HG02840 (cell line): ENCODE data around the gene FAM193B.
"Not testable (repeated sequence)": the region's sequence is repeated elsewhere in the genome, so short reads cannot be mapped to it uniquely, and the experiment has no call there.

ENCODE experiments used
- ATAC-seq: cut with Tn5 transposase; IDR thresholded peaks from one replicate; pipeline ENCODE4 v1.9.1; 2021; ENCODE audit warnings: mild to moderate bottlenecking, moderate library complexity, moderate number of reproducible peaks; ENCODE audit not compliant: unreplicated experiment, low FRiP score

Gene FAM193B

GRCh38 chr5:177539411-177539810 lies 15.0 kb downstream of the FAM193B start:
- ATAC-seq, result no peak

GRCh38 chr5:177538876-177539275 lies 15.5 kb downstream of the FAM193B start:
- ATAC-seq, result no peak

- no peak for ATAC-seq
Observed at GRCh38 chr5:177537389-177538361, 16.7 kb downstream of the FAM193B start.

- ATAC-seq, result no peak
Observed at GRCh38 chr5:177536386-177536785, 18.0 kb downstream of the FAM193B start.

GRCh38 chr5:177535125-177535524 lies 19.2 kb downstream of the FAM193B start:
- ATAC-seq, result no peak

GRCh38 chr5:177534433-177534832 lies 19.9 kb downstream of the FAM193B start:
- not testable (repeated sequence) for ATAC-seq

- ATAC-seq, result no peak
Observed at GRCh38 chr5:177531209-177531940, 23.0 kb downstream of the FAM193B start.

GRCh38 chr5:177530638-177531037 lies 23.7 kb downstream of the FAM193B start:
- no peak for ATAC-seq

- ATAC-seq, result no peak
Observed at GRCh38 chr5:177529247-177530203, 24.8 kb downstream of the FAM193B start.

- ATAC-seq, result no peak
Observed at GRCh38 chr5:177528631-177529030, 25.7 kb downstream of the FAM193B start.

GRCh38 chr5:177527595-177527994 lies 26.8 kb downstream of the FAM193B start:
- no peak for ATAC-seq

- ATAC-seq, result no peak
Observed at GRCh38 chr5:177526791-177527190, 27.6 kb downstream of the FAM193B start.

GRCh38 chr5:177526191-177526590 lies 28.2 kb downstream of the FAM193B start:
- no peak for ATAC-seq

- ATAC-seq, result no peak
Observed at GRCh38 chr5:177524941-177525655, 29.3 kb downstream of the FAM193B start.

GRCh38 chr5:177524539-177524900 lies 29.8 kb downstream of the FAM193B start:
- no peak for ATAC-seq

GRCh38 chr5:177523711-177524538 lies 30.4 kb downstream of the FAM193B start:
- ATAC-seq, result no peak

GRCh38 chr5:177520916-177521513 lies 33.3 kb downstream of the FAM193B start:
- ATAC-seq, result no peak

GRCh38 chr5:177520271-177520670 lies 34.1 kb downstream of the FAM193B start:
- no peak for ATAC-seq
